Right lobe of liver (tissue), 4 donors: Measurements from ENCODE around the gene C2orf72.

Experiments
- POLR2A ChIP-seq: fragments of 450-650 bp; IDR thresholded peaks from one replicate; pipeline ENCODE4 v1.6.1; 2017; ENCODE audit warnings: antibody characterized with exemption, mild to moderate bottlenecking
- TF ChIP-seq, protein P1 (sequence below), 4 donors: fragments of 200-600 bp in 3 of 4; fragments of 450-650 bp in 1 of 4; IDR thresholded peaks; one replicate each; pipeline versions ENCODE4 v1.5.1 to v1.8.0; 2016 to 2022; ENCODE audit warnings: antibody characterized with exemption in 4 of 4, mild to moderate bottlenecking in 2 of 4
- donor health status: DM: no; HTN: no; CAD: no.
- donor health status: DM: no; HTN: no; CAD: no.
- donor health status: DM: no; HTN: yes; CAD: no.

DNA sequence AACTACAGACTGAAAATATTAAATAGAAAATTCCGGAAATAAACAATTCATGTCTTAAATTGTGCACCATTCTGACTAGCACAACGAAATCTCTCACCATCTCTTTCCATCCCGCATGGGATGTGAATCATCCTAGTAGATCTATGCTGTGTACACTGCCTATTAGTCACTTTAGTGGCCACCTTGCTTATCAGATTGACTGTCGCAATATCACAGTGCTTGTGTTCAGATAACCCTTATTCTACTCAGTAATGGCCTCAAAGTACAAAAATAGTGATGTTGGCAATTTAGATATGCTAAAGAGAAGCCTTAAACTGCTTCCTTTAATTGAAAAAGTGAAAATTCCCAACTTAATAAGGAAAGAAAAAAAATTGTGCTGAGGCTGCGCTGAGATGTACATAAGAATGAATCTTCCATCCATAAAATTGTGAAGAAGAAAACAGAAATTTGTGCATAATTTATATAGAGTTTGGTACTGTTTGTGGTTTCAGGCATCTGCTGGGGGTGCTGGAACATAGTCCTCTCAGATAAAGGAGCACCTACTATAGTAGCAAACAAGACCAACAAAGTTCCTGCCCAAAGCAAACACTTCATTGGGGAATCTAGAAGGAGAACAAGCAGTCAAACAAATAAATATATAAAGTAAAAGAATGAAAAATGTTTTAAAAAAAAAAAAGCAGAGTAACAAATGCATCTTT, 31.4 kb downstream of the C2orf72 start:
- TF ChIP-seq, protein P1, sequence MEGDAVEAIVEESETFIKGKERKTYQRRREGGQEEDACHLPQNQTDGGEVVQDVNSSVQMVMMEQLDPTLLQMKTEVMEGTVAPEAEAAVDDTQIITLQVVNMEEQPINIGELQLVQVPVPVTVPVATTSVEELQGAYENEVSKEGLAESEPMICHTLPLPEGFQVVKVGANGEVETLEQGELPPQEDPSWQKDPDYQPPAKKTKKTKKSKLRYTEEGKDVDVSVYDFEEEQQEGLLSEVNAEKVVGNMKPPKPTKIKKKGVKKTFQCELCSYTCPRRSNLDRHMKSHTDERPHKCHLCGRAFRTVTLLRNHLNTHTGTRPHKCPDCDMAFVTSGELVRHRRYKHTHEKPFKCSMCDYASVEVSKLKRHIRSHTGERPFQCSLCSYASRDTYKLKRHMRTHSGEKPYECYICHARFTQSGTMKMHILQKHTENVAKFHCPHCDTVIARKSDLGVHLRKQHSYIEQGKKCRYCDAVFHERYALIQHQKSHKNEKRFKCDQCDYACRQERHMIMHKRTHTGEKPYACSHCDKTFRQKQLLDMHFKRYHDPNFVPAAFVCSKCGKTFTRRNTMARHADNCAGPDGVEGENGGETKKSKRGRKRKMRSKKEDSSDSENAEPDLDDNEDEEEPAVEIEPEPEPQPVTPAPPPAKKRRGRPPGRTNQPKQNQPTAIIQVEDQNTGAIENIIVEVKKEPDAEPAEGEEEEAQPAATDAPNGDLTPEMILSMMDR (IDR thresholded peaks at IDR 0.05) = no peak
- no peak for TF ChIP-seq POLR2A
